ENCODE measurements around the gene LRCH1.

The LRCH1 gene

GRCh38 chr13:46632176-46632575, 79.2 kb downstream of the LRCH1 start:
- in situ Hi-C loops (cut with HindIII; ENCODE audit: low sequenced_read_pairs), result loop anchor here (5.0 kb wide), 1 partner anchor 75 kb away; no protein-coding TSS in a partner anchor

GRCh38 chr13:46633416-46633815, 80.4 kb downstream of the LRCH1 start:
- in situ Hi-C loops (cut with HindIII; ENCODE audit: low sequenced_read_pairs), result loop anchor here (5.0 kb wide), 1 partner anchor 76 kb away; no protein-coding TSS in a partner anchor

GRCh38 chr13:46636451-46636850, 83.5 kb downstream of the LRCH1 start:
- in situ Hi-C loops (cut with HindIII; ENCODE audit: low sequenced_read_pairs), result no loop called here

- in situ Hi-C loops (cut with HindIII; ENCODE audit: low sequenced_read_pairs), result no loop called here
Observed at GRCh38 chr13:46637213-46637612, 84.2 kb downstream of the LRCH1 start.

- in situ Hi-C loops (cut with HindIII; ENCODE audit: low sequenced_read_pairs), result no loop called here
Observed at GRCh38 chr13:46638262-46638661, 85.3 kb downstream of the LRCH1 start.

- in situ Hi-C loops (cut with HindIII; ENCODE audit: low sequenced_read_pairs), result no loop called here
Observed at GRCh38 chr13:46639033-46639981, 86.3 kb downstream of the LRCH1 start.

- in situ Hi-C loops (cut with HindIII; ENCODE audit: low sequenced_read_pairs), result no loop called here
Observed at GRCh38 chr13:46640843-46641242, 87.9 kb downstream of the LRCH1 start.

- in situ Hi-C loops (cut with HindIII; ENCODE audit: low sequenced_read_pairs), result no loop called here
Observed at GRCh38 chr13:46641274-46642081, 88.5 kb downstream of the LRCH1 start.

GRCh38 chr13:46642254-46642653, 89.3 kb downstream of the LRCH1 start:
- in situ Hi-C loops (cut with HindIII; ENCODE audit: low sequenced_read_pairs), result no loop called here

GRCh38 chr13:46643165-46643777, 90.3 kb downstream of the LRCH1 start:
- in situ Hi-C loops (cut with HindIII; ENCODE audit: low sequenced_read_pairs), result no loop called here

- in situ Hi-C loops (cut with HindIII; ENCODE audit: low sequenced_read_pairs), result no loop called here
Observed at GRCh38 chr13:46644816-46645215, 91.8 kb downstream of the LRCH1 start.

- in situ Hi-C loops (cut with HindIII; ENCODE audit: low sequenced_read_pairs), result no loop called here
Observed at GRCh38 chr13:46647512-46648065, 94.6 kb downstream of the LRCH1 start.

- in situ Hi-C loops (cut with HindIII; ENCODE audit: low sequenced_read_pairs), result no loop called here
Observed at GRCh38 chr13:46648166-46648607, 95.2 kb downstream of the LRCH1 start.

- in situ Hi-C loops (cut with HindIII; ENCODE audit: low sequenced_read_pairs), result no loop called here
Observed at GRCh38 chr13:46649816-46650215, 96.8 kb downstream of the LRCH1 start.

GRCh38 chr13:46654951-46655350, 102.0 kb downstream of the LRCH1 start:
- in situ Hi-C loops (cut with HindIII; ENCODE audit: low sequenced_read_pairs), result no loop called here

- in situ Hi-C loops (cut with HindIII; ENCODE audit: low sequenced_read_pairs), result no loop called here
Observed at GRCh38 chr13:46655377-46656180, 102.6 kb downstream of the LRCH1 start.

- in situ Hi-C loops (cut with HindIII; ENCODE audit: low sequenced_read_pairs), result no loop called here
Observed at GRCh38 chr13:46656786-46657185, 103.8 kb downstream of the LRCH1 start.

GRCh38 chr13:46659413-46660065, 106.6 kb downstream of the LRCH1 start:
- in situ Hi-C loops (cut with HindIII; ENCODE audit: low sequenced_read_pairs), result loop anchor here (5.0 kb wide), 1 partner anchor 102 kb away; no protein-coding TSS in a partner anchor

GRCh38 chr13:46660416-46660815, 107.4 kb downstream of the LRCH1 start:
- in situ Hi-C loops (cut with HindIII; ENCODE audit: low sequenced_read_pairs), result loop anchor here (5.0 kb wide), 1 partner anchor 103 kb away; no protein-coding TSS in a partner anchor

Measured in endothelial cell of hepatic sinusoid (primary cell).